ENCODE measurements around the gene SLIT2.
A peak's percentile ranks its signal among the peaks of the same experiment; 100 is the strongest.

The SLIT2 gene

DNA sequence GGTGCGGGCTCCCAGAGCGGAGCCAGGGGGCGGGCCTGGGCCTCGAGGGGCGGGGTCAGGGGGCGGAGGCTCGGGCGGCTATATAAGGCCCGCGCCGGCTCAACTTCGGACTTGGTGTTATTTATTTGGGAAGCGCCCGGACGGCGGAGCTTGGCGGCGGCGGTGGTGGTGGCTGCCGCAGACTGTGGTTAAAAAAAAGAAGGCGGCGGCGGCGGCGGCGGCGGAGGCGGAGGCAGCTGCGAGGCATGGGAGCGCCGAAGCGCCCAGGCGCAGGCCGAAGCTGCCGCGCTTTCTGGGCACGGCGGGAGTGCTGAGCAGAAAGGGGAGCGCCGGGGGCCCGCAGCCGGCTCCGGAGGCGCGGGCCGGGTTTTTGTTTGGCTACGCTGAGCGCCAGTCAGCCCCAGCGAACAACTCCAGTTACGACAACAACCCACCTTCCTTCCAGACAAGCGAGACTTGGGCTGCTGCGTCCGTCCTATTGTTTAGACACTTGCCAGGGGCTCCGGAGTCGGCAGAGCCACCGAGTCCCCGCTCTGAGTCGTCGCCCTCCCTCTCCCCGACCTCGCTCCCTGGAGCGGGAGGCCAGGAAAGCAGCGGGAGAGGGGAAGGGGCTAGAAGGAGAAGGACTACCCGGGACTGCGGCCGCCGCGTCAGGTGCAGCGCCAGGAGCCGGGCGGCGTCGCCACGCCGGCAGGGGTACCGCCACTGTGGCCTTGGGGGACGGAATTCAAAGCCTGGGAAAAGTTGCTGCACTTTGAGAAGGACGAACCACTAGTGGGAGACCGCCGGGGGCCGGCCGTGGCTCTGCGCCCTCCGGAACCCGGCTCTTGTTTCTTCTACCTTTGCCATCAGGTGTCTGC, at the start of gene SLIT2:
Gene SLIT2, plus strand, starts transcription at position 110 of the 860 bp plus-strand sequence. CDS start 1,911 bp downstream, outside the sequence.
- peak; percentile 87 for DNase-seq

GRCh38 chr4:20203508-20203907, 48.2 kb upstream of the SLIT2 start:
- DNase-seq: peak; percentile 98

- peak; percentile 49 for DNase-seq
These were observed 34.2 kb upstream of the SLIT2 start for GRCh38 chr4:20217521-20217920.

DNA sequence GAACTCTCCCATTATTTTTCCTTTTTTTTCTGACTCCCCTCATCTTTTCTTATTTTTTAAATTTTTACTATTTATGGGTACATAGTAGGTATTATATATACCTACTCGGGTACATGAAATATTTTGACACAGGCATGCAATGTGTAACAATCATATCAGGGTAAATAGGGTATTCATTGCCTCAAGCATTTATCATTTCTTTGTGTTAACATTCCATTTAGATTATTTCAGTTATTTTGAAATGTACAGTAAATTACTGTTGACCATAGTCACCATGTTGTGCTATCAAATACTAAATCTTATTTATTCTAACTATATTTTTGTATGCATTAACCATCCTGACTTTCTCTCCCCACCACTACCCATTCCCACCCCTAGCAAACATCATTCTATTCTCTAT, 33.8 kb upstream of the SLIT2 start:
- DNase-seq: peak; percentile 34

GRCh38 chr4:20219521-20219920, 32.2 kb upstream of the SLIT2 start:
- peak; percentile 31 for DNase-seq

- no peak for DNase-seq
These were observed 13.7 kb upstream of the SLIT2 start for GRCh38 chr4:20237894-20238537.

DNA sequence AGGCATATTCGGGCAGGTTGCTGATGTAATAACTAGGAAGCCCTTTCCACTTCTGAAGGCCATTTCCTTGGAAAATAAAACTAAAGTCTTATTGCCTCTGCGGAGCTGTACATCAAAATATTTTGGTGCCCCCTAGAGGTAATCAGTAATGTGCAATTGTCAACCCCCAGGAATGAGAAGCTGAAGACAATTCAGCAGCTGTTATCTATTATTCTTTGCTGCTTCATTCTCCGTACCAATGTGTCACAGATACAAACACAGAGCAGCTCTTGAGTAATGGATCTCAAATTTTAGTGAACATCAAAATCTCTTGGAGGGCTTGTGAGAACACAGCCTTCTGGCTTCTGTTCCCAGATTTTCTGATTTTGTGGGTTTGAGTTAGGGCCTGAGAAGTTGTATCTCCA, 3.5 kb upstream of the SLIT2 start:
- DNase-seq: peak; percentile 78

GRCh38 chr4:20249333-20249732, 2.4 kb upstream of the SLIT2 start:
- DNase-seq: peak; percentile 57

- peak; percentile 31 for DNase-seq
These were observed 492 bp upstream of the SLIT2 start for GRCh38 chr4:20251031-20251795.

DNA sequence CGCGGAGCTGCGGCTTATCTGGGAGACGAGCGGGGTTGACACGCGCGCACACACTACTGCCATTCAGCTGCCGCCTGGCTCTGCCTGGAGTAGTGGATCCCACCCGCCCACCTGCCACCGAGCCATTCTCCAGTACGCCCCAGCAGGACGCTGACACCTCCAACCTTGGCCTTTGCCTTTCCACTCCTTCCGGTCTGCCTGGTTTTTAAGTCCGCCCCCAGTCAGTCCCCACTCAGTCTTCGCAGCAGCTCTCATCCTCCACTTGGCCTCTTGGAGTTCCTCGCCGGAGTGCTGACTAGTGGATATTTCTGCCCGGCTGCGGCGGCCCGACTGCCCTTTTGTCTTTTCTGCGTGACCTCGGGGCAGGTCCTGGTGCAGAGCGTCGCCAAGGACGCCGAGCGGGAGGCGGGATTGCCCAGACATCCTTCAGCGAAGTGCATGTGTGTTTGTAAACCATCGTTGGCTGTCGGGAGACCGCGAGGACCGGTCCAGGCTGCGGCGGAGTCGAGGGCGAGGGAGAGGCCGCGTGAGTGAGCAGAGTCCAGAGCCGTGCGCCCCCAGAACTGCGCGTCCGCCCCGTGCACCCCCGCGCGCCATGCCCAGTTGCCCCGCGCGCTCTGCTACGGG, 1.1 kb downstream of the SLIT2 start:
- peak; percentile 69 for DNase-seq

- DNase-seq: peak; percentile 38
These were observed 1.6 kb downstream of the SLIT2 start for GRCh38 chr4:20253283-20253734.

DNA sequence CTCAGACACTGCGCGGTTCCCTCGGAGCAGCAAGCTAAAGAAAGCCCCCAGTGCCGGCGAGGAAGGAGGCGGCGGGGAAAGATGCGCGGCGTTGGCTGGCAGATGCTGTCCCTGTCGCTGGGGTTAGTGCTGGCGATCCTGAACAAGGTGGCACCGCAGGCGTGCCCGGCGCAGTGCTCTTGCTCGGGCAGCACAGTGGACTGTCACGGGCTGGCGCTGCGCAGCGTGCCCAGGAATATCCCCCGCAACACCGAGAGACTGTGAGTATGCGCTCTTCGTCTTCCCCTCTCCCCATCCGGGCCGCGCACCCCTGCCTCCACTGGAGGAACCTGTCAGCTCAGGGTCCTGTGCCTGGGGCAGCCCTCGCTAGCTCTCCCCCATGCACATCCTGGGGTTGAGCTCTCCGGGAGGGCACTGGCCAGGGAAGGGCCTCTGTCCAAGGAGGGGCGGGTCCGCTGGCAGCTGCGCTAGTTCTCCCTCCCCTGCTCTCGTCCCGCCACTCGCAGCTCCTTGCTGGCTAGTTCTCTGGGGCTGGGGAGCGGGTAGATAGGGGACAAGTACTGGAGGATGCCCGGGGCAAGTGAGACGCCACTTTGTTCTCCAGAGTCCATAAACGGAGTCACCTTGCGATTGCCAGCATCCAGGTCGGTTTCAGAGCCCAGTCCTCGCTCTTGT, 2.2 kb downstream of the SLIT2 start:
- peak; percentile 57 for DNase-seq

DNA sequence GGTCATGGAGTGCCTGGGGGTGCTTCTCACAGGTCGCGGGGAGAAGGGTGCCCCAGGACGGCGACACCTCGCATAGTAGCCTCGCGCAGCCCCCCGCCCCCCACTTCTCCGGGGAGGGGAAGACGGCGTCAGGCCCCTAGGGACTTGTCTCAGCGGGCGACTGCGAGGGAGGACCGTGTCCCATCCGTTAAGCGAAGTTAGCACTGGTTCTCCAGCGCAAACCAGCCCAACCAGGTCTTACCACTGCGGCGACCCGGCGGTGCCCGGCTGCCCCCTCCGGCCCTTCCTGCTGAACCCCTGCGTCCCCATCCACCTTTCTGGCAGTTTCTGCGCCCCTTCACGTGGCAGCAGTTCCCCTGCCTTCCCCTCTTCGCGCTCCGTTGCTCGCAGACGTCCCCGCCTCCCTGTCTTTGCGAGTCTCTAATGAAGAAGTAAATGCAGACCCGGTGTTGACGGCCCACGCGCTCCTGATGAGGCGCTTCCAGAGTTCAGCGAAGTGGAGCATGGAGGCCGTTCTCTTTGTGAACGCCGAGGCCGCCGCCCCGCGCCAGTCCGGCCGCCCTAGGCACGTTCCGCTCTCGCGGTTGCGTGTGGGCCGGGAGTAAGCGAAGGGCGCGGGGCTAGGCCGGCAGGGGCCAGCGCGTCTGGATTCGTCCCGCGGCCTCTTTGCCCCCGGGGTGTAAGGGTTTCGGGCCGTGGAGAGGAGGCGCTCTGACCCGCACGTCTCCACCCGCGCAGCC, 3.0 kb downstream of the SLIT2 start:
- peak; percentile 56 for DNase-seq

DNA sequence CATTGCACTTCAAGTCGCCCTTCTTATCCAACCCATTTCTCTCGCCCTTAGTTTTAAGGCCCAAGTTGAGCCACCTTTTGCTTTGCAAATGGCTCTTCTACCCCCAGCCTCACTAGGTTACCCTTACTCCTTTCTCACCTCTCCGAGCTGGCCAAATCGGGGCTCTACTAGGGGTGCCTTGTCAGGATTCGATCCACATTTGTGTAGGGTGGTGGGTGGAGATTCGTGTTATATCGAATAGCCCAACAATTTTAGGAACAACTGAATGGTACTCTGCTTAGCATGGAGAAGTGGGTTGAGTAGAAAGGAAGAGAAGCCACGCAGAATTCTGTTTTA, 3.5 kb downstream of the SLIT2 start:
- DNase-seq: no peak

- peak; percentile 33 for DNase-seq
These were observed 4.1 kb downstream of the SLIT2 start for GRCh38 chr4:20255823-20256222.

GRCh38 chr4:20256381-20256881, 4.7 kb downstream of the SLIT2 start:
- peak; percentile 62 for DNase-seq

- no peak for DNase-seq
These were observed 8.0 kb downstream of the SLIT2 start for GRCh38 chr4:20259707-20260106.

DNA sequence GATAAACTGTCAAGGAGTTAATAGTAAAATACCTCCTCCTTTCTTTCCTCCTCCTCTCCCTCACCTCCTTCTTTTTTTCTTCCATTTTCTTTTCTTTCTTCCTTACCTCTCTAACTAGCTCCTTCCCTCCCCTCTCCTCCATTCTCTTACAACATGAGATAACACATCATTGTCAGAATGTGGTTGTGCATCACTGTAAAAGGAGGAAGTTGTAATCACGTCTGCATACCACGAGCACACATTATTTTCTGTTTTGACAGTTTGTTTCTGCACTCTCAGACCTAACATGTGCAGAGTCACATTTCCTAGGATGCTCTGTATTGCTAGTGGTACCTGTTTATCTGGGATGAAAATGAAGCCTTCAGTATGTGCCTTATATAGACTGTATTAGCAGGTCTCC, 9.1 kb downstream of the SLIT2 start:
- no peak for DNase-seq

- no peak for DNase-seq
These were observed 10.5 kb downstream of the SLIT2 start for GRCh38 chr4:20262221-20262620.

GRCh38 chr4:20264688-20265087, 13.0 kb downstream of the SLIT2 start:
- DNase-seq: no peak

DNA sequence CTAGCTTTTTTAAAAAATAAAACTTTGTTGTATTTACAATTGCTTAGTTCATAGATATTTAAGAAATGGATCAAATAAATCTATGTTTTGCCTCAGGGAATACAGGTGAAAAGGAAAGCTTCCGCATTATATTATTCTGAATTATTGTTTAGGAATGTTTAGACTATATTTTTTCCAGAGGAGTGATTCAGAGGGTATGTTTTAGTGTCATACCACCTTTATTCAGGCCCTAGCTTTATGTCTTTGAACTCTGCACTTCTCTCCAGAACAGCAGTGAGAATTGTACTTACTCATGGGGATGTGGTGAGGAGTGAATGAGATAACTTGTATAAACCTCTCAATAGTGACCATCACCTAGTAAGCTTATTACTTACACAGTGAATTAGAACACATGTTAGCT, 14.0 kb downstream of the SLIT2 start:
- DNase-seq: peak; percentile 26

Measured in EL (cell line).